GM12878 (cell line): Measurements from ENCODE around the gene INSIG2. TPM values are rescaled to one million over a fixed set of nuclear protein-coding genes. Genes with fewer than 3 reads are reported as not detected.

Experiments
- ATAC-seq: fragments of 200-7000 bp; cut with Tn5 transposase; 3 replicates; pipeline ENCODE4 v1.9.1; 2020; ENCODE audit warnings: mild to moderate bottlenecking, moderate library complexity
- BruUV-seq: library from RNA; stranded (reverse); fragments of 400-500 nt; replicated peaks from 2 replicates; lab custom pipeline; 2021; lab: Mats Ljungman, UMichigan
- CTCF ChIA-PET: fragments of 300-600 bp; sonication (Branson Sonifier 250); formaldehyde crosslinking; extraction: SDS; loops from one replicate; lab custom pipeline; 2021; ENCODE audit warnings: inconsistent platforms; lab: Yijun Ruan, JAX
- POLR2A ChIA-PET: fragments of 350-600 bp; formaldehyde crosslinking; extraction: SDS; loops from one replicate; lab custom pipeline; 2021; ENCODE audit warnings: inconsistent platforms; lab: Charles Lee
- RAD21 ChIA-PET: fragments of 300-600 bp; sonication (Branson Sonifier 250); formaldehyde crosslinking; loops from one replicate; lab custom pipeline; 2023; ENCODE audit warnings: antibody characterized with exemption; ENCODE audit not compliant: unreplicated experiment; lab: Charles Lee
- SMC1A ChIA-PET: fragments of 300-600 bp; sonication (Branson Sonifier 250); formaldehyde crosslinking; loops from one replicate; lab custom pipeline; 2023; ENCODE audit not compliant: unreplicated experiment, uncharacterized antibody; lab: Charles Lee
- DNase-seq: peaks from one replicate; pipeline ENCODE4 v3.0.0-alpha.2; 2011; ENCODE audit warnings: low read depth, low spot score
- FAIRE-seq: peaks from 3 replicates; lab custom pipeline; 2011; peaks lifted over from hg19 to GRCh38; lab: Jason Lieb, UNC
- H2AFZ ChIP-seq: 2 replicates; pipeline ENCODE4 v1.6.0; 2011; ENCODE audit warnings: low read depth, low read length, control low read depth; ENCODE audit not compliant: control insufficient read depth
- H3K27ac ChIP-seq: 2 replicates; pipeline ENCODE4 v1.5.1; 2011; ENCODE audit warnings: control low read depth; ENCODE audit not compliant: control insufficient read depth, insufficient read depth
- H3K27me3 ChIP-seq, 2 experiments: replicated peaks in 1 of 2; 2 replicates each; pipeline versions ENCODE4 v1.6.0 to v1.6.1; 2011; ENCODE audit warnings: low read length in 1 of 2; ENCODE audit not compliant: control insufficient read depth in 2 of 2, insufficient read depth in 2 of 2
- H3K36me3 ChIP-seq, 2 experiments: 2 replicates each; pipeline ENCODE4 v1.5.1; 2011; ENCODE audit warnings: low read length in 1 of 2; ENCODE audit not compliant: control insufficient read depth in 2 of 2, insufficient read depth in 2 of 2
- H3K4me1 ChIP-seq: 2 replicates; pipeline ENCODE4 v1.6.1; 2011; ENCODE audit warnings: mild to moderate bottlenecking, low read length, moderate library complexity, mixed read lengths; ENCODE audit not compliant: control insufficient read depth, insufficient read depth
- H3K4me2 ChIP-seq: 2 replicates; pipeline ENCODE4 v1.6.0; 2011; ENCODE audit warnings: control low read depth; ENCODE audit not compliant: control insufficient read depth, insufficient read depth
- H3K4me3 ChIP-seq: fragments of 200-600 bp; sonication (generic); 2 replicates; pipeline ENCODE4 v1.5.1; 2016
- H3K79me2 ChIP-seq: 2 replicates; pipeline ENCODE4 v1.6.0; 2011; ENCODE audit warnings: low read length; ENCODE audit not compliant: control insufficient read depth, insufficient read depth
- H3K9ac ChIP-seq: 2 replicates; pipeline ENCODE4 v1.8.0; 2011; ENCODE audit warnings: low read length, control low read depth, mixed read lengths; ENCODE audit not compliant: control insufficient read depth, insufficient read depth
- H3K9me3 ChIP-seq: replicated peaks from 3 replicates; pipeline ENCODE4 v1.5.1; 2011; ENCODE audit warnings: mild to moderate bottlenecking, low read length; ENCODE audit not compliant: control insufficient read depth, insufficient read depth
- H4K20me1 ChIP-seq: 2 replicates; pipeline ENCODE4 v1.6.0; 2011; ENCODE audit not compliant: control insufficient read depth, insufficient read depth
- MTA2 ChIP-seq: fragments of 450-650 bp; IDR thresholded peaks from 2 replicates; pipeline ENCODE4 v1.6.1; 2016; ENCODE audit warnings: low read depth, mild to moderate bottlenecking, moderate library complexity
- PML ChIP-seq: IDR thresholded peaks from 2 replicates; pipeline ENCODE4 v1.6.1; 2012; ENCODE audit warnings: low read length, inconsistent platforms
- POLR2A ChIP-seq: IDR thresholded peaks from 2 replicates; pipeline ENCODE4 v1.6.1; 2011; ENCODE audit warnings: low read depth, mild to moderate bottlenecking, low read length
- WGBS: methylation state at CpG from one replicate; pipeline ENCODE4 v1.1.6; 2016; ENCODE audit warnings: low lambda C conversion rate; ENCODE audit not compliant: insufficient replicate concordance, insufficient coverage; ENCODE audit errors: missing lambda C conversion rate; 5-methylcytosine and 5-hydroxymethylcytosine counted together
- in situ Hi-C: fragments of 300-500 bp; cut with MboI; formaldehyde crosslinking; loops from 9 replicates; pipeline ENCODE4 v1.14.3; 2018; ENCODE audit warnings: mixed read lengths
- intact Hi-C: fragments of 100-400 bp; cut with micrococcal nuclease; formaldehyde crosslinking; loops from one replicate; pipeline ENCODE4 v1.14.2; 2022; ENCODE audit not compliant: unreplicated experiment
- polyA plus RNA-seq, 11 experiments: library from polyadenylated mRNA; depleted of rRNA in 4 of 11; unstranded in 6 of 11; stranded (reverse) in 5 of 11; fragments of >200 nt; fragmentation: Nextera tagmentation in 4 of 11; fragmentation: Illumina TruSeq in 1 of 11; extraction: Ambion mirVana in 4 of 11; extraction: Trizol in 1 of 11; gene quantifications; 1 replicate in 1 of 11; 2 replicates in 10 of 11; pipeline versions ENCODE4 v1.2.1 to v1.2.3, GENCODE V29; 2011 to 2016; ENCODE audit warnings: inconsistent platforms in 2 of 11, missing spikeins in 2 of 11, low read depth in 1 of 11
- total RNA-seq, 4 experiments: library from RNA; depleted of rRNA in 3 of 4; stranded (reverse); fragments of >200 nt in 3 of 4; fragmentation: Illumina TruSeq in 1 of 4; extraction: Trizol in 1 of 4; gene quantifications; 2 replicates each; pipeline versions ENCODE4 v1.2.1 to v1.2.3, GENCODE V29; 2013 to 2021
- TF ChIP-seq, protein P1 (sequence below): fragments of 450-650 bp; IDR thresholded peaks from 2 replicates; pipeline ENCODE4 v1.6.1; 2018; ENCODE audit warnings: mild to moderate bottlenecking, low read depth, moderate library complexity; ENCODE audit not compliant: partially characterized antibody

INSIG2 gene
- total and polyA plus RNA-seq, 10 of the 15 experiments (the other 5 are each of a cell fraction or from before 2014, with no cell fraction given), result 4.9 to 92.7 (median 12.0) TPM

DNA sequence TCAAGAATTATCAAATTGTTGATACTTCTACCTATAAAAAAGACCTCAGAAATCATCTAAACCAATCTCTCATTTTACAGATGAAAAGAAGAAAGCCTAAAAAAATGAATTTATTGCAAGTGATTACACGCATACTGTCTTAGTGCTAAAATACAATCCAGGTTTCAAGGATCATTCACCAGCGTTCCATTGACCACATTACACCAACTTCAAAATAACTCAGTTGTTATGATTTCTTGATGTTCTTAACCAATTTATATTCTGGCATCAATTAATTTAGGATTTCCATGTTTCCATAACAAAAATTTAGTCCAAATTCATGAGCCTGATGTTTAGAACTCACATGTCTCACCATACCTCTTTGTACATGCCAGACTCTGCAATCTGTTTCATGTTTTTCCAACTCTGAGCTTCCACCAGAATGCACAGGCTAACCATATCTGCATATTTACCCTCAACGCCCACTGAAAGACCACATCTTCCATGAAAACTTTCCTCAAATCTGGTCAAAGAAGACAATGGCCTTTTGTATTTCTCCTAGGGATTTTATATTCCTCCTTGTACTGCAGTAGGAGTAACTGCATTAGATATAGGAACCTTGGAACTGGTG is 2.1 kb upstream of the INSIG2 start:
- Histone ChIP-seq H2AFZ (no peak overlapping the region), H3K27ac (no peak overlapping the region), H3K79me2 (peaks cover 29% of the 10 kb centered on the region), H3K36me3 (0 out of 4 replicates have a peak, but pooled peaks cover 0 to 3% of the 10 kb centered on the region in 2 experiments), H3K4me1 (no peaks in the 10 kb centered on the region), H4K20me1 (no peaks in the 10 kb centered on the region), H3K4me2 (no peak overlapping the region), H3K9me3 (no peaks in the 10 kb centered on the region), H3K27me3 (peaks cover 0 to 5% of the 10 kb centered on the region in 2 experiments; a peak in 1 of 4 replicates), H3K4me3 (no peak overlapping the region)
- ChIA-PET SMC1A (interaction anchor here (1.0 to 2.6 kb wide), 7 partner anchors 8 to 54 kb away, joined by 3 to 8 read pairs (median 6); no protein-coding TSS in a partner anchor), CTCF (interaction anchor here (0.7 to 5.6 kb wide), 7 partner anchors 9 to 54 kb away, joined by 3 to 31 read pairs (median 3); no protein-coding TSS in a partner anchor), POLR2A (interaction anchor here (0.6 kb wide), 1 partner anchor 31 kb away, joined by 4 read pairs; no protein-coding TSS in a partner anchor)
- DNase-seq (no peak), ATAC-seq (no peak), FAIRE-seq (no peak)
- WGBS, result 95% methylated on average over 3 of the region's 3 CpGs
- in situ Hi-C loops, result no loop called here
- intact Hi-C loops, result loop anchor here (5.0 kb wide), 1 partner anchor 101 kb away; no protein-coding TSS in a partner anchor
- BruUV-seq, result no TSS peak
- no peak for TF ChIP-seq PML
- TF ChIP-seq POLR2A, result no peak
- TF ChIP-seq MTA2, result no peak
- TF ChIP-seq, protein P1, sequence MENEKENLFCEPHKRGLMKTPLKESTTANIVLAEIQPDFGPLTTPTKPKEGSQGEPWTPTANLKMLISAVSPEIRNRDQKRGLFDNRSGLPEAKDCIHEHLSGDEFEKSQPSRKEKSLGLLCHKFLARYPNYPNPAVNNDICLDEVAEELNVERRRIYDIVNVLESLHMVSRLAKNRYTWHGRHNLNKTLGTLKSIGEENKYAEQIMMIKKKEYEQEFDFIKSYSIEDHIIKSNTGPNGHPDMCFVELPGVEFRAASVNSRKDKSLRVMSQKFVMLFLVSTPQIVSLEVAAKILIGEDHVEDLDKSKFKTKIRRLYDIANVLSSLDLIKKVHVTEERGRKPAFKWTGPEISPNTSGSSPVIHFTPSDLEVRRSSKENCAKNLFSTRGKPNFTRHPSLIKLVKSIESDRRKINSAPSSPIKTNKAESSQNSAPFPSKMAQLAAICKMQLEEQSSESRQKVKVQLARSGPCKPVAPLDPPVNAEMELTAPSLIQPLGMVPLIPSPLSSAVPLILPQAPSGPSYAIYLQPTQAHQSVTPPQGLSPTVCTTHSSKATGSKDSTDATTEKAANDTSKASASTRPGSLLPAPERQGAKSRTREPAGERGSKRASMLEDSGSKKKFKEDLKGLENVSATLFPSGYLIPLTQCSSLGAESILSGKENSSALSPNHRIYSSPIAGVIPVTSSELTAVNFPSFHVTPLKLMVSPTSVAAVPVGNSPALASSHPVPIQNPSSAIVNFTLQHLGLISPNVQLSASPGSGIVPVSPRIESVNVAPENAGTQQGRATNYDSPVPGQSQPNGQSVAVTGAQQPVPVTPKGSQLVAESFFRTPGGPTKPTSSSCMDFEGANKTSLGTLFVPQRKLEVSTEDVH, result no peak
- TF ChIP-seq, all 136 proteins: peak for 0
- RAD21 ChIA-PET, result interaction anchor here (1.3 to 2.3 kb wide), 3 partner anchors 25 to 40 kb away, joined by 3 to 7 read pairs (median 4); no protein-coding TSS in a partner anchor
- no peak overlapping the region for H3K9ac ChIP-seq
